Testis (tissue), 2 donors: ENCODE data around the gene DNAH9.

Experiments used
- POLR2A ChIP-seq: fragments of 450-650 bp; IDR thresholded peaks from one replicate; pipeline ENCODE4 v1.6.1; 2017; ENCODE audit warnings: antibody characterized with exemption, mild to moderate bottlenecking, moderate library complexity
- TF ChIP-seq, protein P1 (sequence below), 3 experiments: fragments of 450-650 bp in 2 of 3; fragments of 200-600 bp in 1 of 3; sonication (generic) in 1 of 3; IDR thresholded peaks; one replicate each; pipeline ENCODE4 v1.5.1; 2016 to 2019; ENCODE audit warnings: antibody characterized with exemption in 3 of 3, mild to moderate bottlenecking in 2 of 3, moderate library complexity in 1 of 3

DNA sequence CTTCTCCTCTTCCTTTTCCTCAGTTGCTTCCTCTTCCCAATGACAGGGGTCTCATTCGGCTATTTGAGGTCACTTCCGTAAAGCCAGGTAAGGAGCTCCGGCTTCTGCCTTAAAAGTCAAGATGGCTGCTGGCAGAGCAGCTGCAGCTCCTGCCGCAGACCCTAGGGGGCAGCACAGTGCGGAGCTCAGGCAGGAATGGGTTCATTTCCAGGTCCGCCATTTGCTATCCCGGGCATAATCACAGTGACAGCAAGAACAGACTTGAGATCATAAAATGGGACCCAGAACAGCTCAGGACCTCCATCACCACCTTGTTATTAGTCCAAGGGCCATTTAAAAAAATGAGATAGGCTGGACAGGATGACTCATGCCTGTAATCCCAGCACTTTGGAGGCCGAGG lies 199.5 kb downstream of the DNAH9 start:
- TF ChIP-seq, protein P1, sequence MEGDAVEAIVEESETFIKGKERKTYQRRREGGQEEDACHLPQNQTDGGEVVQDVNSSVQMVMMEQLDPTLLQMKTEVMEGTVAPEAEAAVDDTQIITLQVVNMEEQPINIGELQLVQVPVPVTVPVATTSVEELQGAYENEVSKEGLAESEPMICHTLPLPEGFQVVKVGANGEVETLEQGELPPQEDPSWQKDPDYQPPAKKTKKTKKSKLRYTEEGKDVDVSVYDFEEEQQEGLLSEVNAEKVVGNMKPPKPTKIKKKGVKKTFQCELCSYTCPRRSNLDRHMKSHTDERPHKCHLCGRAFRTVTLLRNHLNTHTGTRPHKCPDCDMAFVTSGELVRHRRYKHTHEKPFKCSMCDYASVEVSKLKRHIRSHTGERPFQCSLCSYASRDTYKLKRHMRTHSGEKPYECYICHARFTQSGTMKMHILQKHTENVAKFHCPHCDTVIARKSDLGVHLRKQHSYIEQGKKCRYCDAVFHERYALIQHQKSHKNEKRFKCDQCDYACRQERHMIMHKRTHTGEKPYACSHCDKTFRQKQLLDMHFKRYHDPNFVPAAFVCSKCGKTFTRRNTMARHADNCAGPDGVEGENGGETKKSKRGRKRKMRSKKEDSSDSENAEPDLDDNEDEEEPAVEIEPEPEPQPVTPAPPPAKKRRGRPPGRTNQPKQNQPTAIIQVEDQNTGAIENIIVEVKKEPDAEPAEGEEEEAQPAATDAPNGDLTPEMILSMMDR (IDR thresholded peaks at IDR 0.05), result no peak
- no peak for TF ChIP-seq POLR2A
